NT2/D1 (cell line): ENCODE measurements around the gene DCTN4.
A peak's percentile ranks its signal among the peaks of the same experiment; 100 is the strongest.

Experiments used
- DNase-seq: peaks from one replicate; pipeline ENCODE4 v3.0.0-alpha.2; 2011; ENCODE audit warnings: low read depth, low spot score
- H3K27me3 ChIP-seq: 2 replicates; pipeline ENCODE4 v1.6.0; 2011; ENCODE audit warnings: mild to moderate bottlenecking; ENCODE audit not compliant: insufficient read length, insufficient read depth
- H3K36me3 ChIP-seq: 2 replicates; pipeline ENCODE4 v1.6.1; 2011; ENCODE audit warnings: mild to moderate bottlenecking, low read length, mixed read lengths; ENCODE audit not compliant: insufficient read depth, insufficient read length
- H3K4me1 ChIP-seq: 2 replicates; pipeline ENCODE4 v1.5.1; 2011; ENCODE audit not compliant: insufficient read depth, insufficient read length
- H3K4me3 ChIP-seq: 2 replicates; pipeline ENCODE4 v1.5.1; 2011; ENCODE audit warnings: low read depth; ENCODE audit not compliant: insufficient read length
- H3K9ac ChIP-seq: 2 replicates; pipeline ENCODE4 v1.6.0; 2011; ENCODE audit warnings: low read depth; ENCODE audit not compliant: insufficient read length
- H3K9me3 ChIP-seq: 2 replicates; pipeline ENCODE4 v1.5.1; 2011; ENCODE audit warnings: mild to moderate bottlenecking, low read length; ENCODE audit not compliant: insufficient read depth
- SUZ12 ChIP-seq: IDR thresholded peaks from 2 replicates; pipeline ENCODE4 v1.6.1; 2011; ENCODE audit not compliant: insufficient read length, insufficient read depth; ENCODE audit errors: extremely low read depth
- YY1 ChIP-seq: IDR thresholded peaks from 2 replicates; pipeline ENCODE4 v1.6.1; 2011; ENCODE audit not compliant: insufficient read length, insufficient read depth
- ZNF274 ChIP-seq: IDR thresholded peaks from 2 replicates; pipeline ENCODE4 v1.6.1; 2011; ENCODE audit warnings: mild to moderate bottlenecking, low read depth, low read length

DCTN4 gene

DNA sequence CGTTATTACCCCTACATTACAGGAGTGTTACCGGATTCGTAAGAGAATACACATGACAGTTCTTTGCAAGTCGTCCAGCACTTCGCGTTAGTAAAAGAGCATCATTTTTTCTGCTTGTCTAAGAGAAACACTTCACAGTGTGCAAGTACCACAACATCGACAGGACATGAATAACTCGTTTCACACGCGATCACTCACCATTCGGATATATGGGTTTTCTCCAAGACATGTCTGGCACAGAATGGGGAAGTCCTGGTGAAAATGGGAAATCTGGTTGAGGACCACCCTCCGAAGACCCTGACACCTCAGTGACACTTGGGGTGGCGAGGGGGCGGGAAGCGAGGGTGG lies 58.6 kb downstream of the DCTN4 start:
- DNase-seq: no peak
- no peak for TF ChIP-seq ZNF274
- TF ChIP-seq SUZ12: no peak
- TF ChIP-seq YY1: no peak
- H3K9ac ChIP-seq: peak overlapping the region; percentile 96
- no peaks in the 10 kb centered on the region for H3K4me1 ChIP-seq
- H3K9me3 ChIP-seq: no peaks in the 10 kb centered on the region
- peaks cover 43% of the 10 kb centered on the region for H3K36me3 ChIP-seq
- peak overlapping the region; percentile 94 for H3K4me3 ChIP-seq
- no peaks in the 10 kb centered on the region for H3K27me3 ChIP-seq

DNA sequence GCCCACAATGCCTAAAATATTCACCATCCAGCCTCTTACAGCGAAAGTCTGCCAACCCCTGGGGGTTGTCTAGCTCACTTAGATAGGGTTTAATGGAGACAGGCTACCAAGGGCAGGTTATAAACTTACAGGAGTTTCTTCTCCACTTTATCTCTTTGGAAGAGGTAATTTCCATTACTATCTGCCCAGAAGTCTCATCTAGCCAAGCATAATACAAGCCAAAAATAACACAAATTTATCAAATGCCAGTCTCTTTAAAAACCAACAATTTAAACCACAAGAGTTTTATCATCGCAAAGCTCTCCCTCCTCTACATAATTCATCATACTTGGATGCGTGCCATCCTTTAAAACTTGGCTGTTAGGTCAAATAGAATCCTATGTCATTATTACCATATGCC lies 64.2 kb downstream of the DCTN4 start:
- DNase-seq: no peak
- H3K27me3 ChIP-seq: no peaks in the 10 kb centered on the region
- H3K9ac ChIP-seq: no peak overlapping the region
- H3K4me3 ChIP-seq: no peak overlapping the region
- TF ChIP-seq YY1: no peak
- TF ChIP-seq SUZ12: no peak
- no peak for TF ChIP-seq ZNF274
- no peaks in the 10 kb centered on the region for H3K4me1 ChIP-seq
- H3K9me3 ChIP-seq: no peaks in the 10 kb centered on the region
- peaks cover 90% of the 10 kb centered on the region for H3K36me3 ChIP-seq

DNA sequence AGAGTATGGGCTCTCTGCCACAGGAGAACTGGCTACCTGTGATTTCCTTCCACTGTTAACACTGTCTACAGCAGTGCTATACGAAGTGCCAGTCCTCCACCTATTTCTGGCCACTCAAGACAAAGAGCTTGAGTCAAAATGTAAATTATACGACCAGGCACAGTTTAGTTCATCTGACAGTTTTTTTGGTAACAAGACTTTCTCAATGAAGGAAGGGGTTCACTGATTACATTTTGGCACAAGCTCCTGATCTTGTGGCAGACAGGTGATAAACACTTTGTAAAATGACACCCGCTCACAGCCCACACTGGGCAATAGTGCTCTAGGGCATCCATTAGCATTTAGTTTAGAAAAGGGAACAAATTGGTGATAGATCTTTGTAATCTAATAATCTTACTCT lies 66.5 kb downstream of the DCTN4 start:
- DNase-seq: no peak
- Histone ChIP-seq H3K4me3 (no peak overlapping the region), H3K9ac (no peak overlapping the region), H3K4me1 (no peaks in the 10 kb centered on the region), H3K36me3 (peaks cover 76% of the 10 kb centered on the region), H3K9me3 (no peaks in the 10 kb centered on the region), H3K27me3 (no peaks in the 10 kb centered on the region)
- no peak for TF ChIP-seq SUZ12
- TF ChIP-seq YY1: no peak
- TF ChIP-seq ZNF274: no peak

DNA sequence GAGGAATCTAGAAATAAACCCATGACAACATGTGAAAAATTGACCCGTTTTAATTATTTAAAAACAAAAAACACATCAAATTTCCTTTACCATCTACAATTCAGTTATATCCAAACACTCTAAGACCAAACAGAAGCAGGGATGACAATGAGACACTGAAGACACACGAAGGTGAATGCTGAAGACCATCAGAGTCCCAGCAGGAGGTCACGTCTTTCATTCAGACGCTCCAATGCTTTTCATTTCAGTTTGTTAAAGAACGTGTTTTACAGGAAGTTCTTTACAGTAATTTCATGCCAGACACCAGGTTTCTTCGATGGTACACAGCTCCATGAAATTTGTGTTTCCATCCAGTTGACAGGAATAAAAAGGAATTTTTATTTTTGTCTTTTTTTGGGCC lies 68.1 kb downstream of the DCTN4 start:
- H3K36me3 ChIP-seq: peaks cover 60% of the 10 kb centered on the region
- TF ChIP-seq SUZ12 (no peak), ZNF274 (no peak), YY1 (no peak)
- no peaks in the 10 kb centered on the region for H3K4me1 ChIP-seq
- H3K9me3 ChIP-seq: no peaks in the 10 kb centered on the region
- H3K27me3 ChIP-seq: no peaks in the 10 kb centered on the region
- DNase-seq: no peak
- H3K9ac ChIP-seq: no peak overlapping the region
- no peak overlapping the region for H3K4me3 ChIP-seq

DNA sequence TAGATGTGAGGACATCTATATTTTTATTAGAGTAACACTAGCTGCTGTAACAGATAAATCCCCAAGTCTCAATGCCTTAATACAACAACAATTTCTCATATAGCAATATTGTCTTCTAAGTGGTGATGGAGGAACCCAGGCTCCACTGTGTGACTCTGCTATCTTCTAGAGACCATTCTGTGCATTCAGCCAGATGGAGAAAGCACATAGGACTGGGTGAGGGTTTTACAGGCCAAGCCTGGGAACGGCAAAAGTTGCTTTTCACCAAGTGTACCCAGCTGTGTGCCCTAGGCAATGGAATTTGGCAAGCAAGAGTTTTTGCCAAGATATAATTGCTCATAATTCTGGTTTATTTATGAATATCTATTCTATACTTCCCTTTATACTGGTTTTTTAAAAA lies 69.7 kb downstream of the DCTN4 start:
- TF ChIP-seq YY1: no peak
- no peak for TF ChIP-seq SUZ12
- no peak for TF ChIP-seq ZNF274
- Histone ChIP-seq H3K9ac (no peak overlapping the region), H3K4me1 (no peaks in the 10 kb centered on the region), H3K9me3 (no peaks in the 10 kb centered on the region), H3K36me3 (peaks cover 44% of the 10 kb centered on the region), H3K27me3 (no peaks in the 10 kb centered on the region), H3K4me3 (no peak overlapping the region)
- DNase-seq: no peak

DNA sequence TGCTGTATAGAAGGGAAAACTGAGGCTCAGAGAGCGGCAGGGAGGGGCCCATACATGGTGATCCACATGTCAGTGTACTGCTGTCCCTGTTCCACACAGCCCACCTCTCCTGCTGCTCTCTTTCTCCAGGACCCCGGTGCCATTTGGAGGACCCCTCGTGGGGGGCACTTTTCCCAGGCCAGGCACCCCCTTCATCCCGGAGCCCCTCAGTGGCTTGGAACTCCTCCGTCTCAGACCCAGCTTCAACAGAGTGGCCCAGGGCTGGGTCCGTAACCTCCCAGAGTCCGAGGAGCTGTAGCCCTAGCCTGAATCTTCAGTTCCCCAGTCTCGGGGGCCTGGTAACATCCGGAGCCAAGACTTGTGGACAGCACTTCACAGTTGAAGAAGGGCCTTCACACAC lies 82.2 kb downstream of the DCTN4 start:
- H3K4me3 ChIP-seq: no peak overlapping the region
- H3K27me3 ChIP-seq: no peaks in the 10 kb centered on the region
- no peak for TF ChIP-seq ZNF274
- no peak for TF ChIP-seq SUZ12
- no peak for TF ChIP-seq YY1
- DNase-seq: no peak
- no peaks in the 10 kb centered on the region for H3K9me3 ChIP-seq
- H3K4me1 ChIP-seq: peaks cover 5% of the 10 kb centered on the region
- H3K9ac ChIP-seq: no peak overlapping the region
- peaks cover 39% of the 10 kb centered on the region for H3K36me3 ChIP-seq

DNA sequence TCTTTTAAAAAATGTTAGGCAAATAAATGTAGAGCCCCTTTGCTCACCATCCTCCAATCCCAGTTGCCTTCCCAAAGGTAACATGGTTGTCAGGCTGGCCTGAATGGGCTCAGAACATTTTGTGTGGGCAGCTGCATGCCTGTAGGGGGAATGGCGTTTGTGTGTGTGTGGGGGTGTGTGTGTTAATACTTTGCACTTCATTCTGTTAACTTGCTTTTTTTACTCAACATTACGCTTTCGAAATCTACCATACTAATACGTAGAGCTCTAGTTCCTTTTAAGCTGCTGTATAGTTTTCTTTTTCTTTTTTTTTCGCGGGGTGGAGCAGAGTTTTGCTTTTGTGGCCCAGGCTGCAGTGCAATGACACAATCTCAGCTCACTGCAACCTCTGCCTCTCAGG lies 83.7 kb downstream of the DCTN4 start:
- no peaks in the 10 kb centered on the region for H3K27me3 ChIP-seq
- no peak for DNase-seq
- no peak overlapping the region for H3K4me3 ChIP-seq
- TF ChIP-seq SUZ12 (no peak), YY1 (no peak), ZNF274 (no peak)
- peaks cover 13% of the 10 kb centered on the region for H3K4me1 ChIP-seq
- H3K9ac ChIP-seq: no peak overlapping the region
- H3K9me3 ChIP-seq: no peaks in the 10 kb centered on the region
- H3K36me3 ChIP-seq: peaks cover 42% of the 10 kb centered on the region

DNA sequence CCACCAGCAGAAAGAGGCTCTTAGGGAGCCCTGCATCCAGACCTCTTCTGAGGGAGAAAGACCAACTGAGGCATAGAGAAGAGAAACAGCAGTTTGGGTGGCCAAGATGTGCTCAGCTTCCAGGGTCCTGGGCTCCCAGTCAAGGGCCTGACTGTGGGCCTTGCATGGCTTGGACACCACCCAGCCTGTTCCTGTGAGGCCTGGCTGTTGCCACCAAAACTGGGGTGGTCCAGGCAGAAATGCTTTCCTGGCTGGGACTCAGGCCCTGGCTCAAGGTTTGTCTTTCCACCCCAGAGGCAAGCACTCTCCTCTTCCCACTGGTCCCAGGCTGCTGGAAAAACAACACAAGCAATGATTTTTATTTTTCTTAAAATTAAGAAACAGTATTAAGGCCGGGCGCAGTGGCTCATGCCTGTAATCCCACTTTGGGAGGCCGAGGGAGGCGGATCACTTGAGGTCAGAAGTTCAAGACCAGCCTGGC lies 84.4 kb downstream of the DCTN4 start:
- Histone ChIP-seq H3K27me3 (no peaks in the 10 kb centered on the region), H3K4me1 (peaks cover 13% of the 10 kb centered on the region), H3K4me3 (no peak overlapping the region), H3K9ac (peak overlapping the region; percentile 62), H3K36me3 (peaks cover 41% of the 10 kb centered on the region), H3K9me3 (no peaks in the 10 kb centered on the region)
- TF ChIP-seq ZNF274: no peak
- no peak for TF ChIP-seq SUZ12
- no peak for TF ChIP-seq YY1
- DNase-seq: no peak
